DMS53 treated with DMSO at 0.1 percent for 48 hours (cell line): ENCODE measurements around the gene SPINT3.
"Not testable (repeated sequence)": the region's sequence is repeated elsewhere in the genome, so short reads cannot be mapped to it uniquely, and the experiment has no call there.

Experiments
- DNase-seq: peaks from one replicate; lab custom pipeline; 2025; ENCODE audit not compliant: unreplicated experiment; lab: John Stamatoyannopoulos, UW

The SPINT3 gene

GRCh38 chr20:45503403-45503802 is 12.0 kb downstream of the SPINT3 start:
- DNase-seq: no peak

DNA sequence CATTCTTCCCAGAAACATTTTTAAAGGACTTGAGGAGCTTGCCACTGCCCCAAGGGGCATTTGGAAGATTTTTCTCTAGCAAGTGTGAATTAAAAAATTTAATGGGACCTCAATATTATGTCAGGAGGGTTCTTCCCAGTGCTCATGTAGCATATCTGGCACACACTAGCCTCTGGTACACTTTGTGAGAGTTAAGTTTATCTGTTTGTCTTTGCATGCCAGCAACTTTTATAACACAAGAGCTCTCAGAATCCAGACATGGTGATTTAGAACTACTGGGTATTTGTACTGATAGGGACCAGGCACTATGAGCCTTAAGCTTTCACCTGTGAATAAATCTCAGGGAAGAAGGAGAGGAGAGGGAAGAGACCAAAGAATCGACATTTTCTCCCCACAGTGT is 12.9 kb downstream of the SPINT3 start:
- DNase-seq: no peak

DNA sequence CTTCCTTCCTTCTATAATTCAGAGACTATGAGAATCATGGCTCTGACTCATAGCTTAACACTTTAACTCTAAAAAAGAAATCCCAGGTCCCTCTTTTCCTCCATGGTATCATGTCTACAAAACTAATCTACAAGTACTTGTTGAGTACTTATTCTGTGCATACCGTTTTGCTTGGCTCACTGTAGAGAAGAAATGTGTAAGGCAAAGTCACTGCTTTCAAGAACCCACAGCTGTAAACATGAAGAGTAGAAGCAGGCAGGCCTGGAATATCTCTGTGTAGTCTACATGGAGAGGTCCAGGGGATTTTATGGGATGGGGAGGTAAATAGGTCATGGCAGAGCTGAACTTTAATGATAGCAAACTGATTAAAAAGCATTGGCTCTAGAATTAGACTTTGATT is 13.8 kb downstream of the SPINT3 start:
- DNase-seq: no peak

GRCh38 chr20:45500022-45500421 is 15.4 kb downstream of the SPINT3 start:
- no peak for DNase-seq

- DNase-seq: no peak
Observed at GRCh38 chr20:45497971-45498494, 17.4 kb downstream of the SPINT3 start.

- no peak for DNase-seq
Observed at GRCh38 chr20:45496166-45496565, 19.3 kb downstream of the SPINT3 start.

DNA sequence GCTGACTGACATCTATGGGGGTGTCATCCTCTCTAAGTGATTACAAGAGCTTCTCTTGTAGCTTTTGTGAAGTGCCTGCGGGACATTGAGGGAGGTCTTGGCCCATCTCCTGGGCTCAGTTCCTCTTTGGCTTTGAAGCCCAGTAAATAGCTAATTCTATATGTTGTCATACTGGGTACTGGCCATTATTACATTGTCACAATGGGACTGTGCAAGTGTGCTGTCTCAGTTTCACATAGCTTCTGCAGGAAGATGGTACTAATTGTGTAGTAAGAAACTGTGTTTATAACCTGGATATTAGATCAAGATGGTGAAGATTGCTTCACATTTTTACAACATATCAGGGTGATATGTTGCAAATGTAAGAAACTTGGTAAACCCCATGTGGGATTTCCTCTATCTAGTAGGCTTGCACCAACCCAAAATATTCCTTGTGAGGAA is 19.9 kb downstream of the SPINT3 start:
- no peak for DNase-seq

DNA sequence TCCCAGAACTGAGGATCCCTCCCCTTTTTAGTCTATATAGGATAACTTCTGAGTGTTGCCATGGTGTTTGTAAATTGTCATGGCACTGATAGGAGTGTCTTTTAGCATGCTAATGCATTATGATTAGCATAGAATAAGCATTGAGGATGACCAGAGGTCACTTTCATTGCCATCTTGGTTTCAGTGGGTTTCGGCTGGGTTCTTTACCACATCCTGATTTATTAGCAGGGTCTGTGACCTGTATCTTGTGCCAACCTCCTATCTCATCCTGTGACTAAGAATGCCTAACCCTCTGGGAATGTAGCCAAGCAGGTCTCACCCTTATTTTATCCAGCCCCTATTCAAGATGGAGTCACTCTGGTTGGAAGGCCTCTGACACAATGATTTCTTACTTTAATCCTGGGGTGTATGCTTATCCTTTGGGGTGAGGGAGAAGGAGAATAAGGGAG is 26.3 kb downstream of the SPINT3 start:
- DNase-seq: no peak

DNA sequence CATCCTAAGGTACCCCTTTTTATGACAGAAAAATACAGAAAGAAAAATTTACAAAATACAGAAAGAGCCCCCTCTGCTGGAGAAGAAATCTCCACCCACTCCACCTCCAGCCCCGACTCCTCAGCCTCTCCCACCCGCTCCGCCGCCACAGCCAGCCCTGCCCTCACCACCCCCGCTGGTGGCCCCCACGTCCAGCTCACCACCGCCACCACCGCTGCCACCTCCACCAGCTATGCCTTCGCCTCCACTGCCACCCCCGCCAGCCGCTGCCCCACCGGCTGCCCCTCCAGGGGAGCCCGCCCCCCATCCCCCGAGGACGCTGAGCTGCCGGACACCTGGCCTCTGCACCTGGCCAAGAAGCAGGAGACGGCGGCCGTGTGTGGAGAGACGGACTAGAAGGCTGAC is 28.2 kb downstream of the SPINT3 start:
- no peak for DNase-seq

- no peak for DNase-seq
Observed at GRCh38 chr20:45485388-45485787, 30.0 kb downstream of the SPINT3 start.

DNA sequence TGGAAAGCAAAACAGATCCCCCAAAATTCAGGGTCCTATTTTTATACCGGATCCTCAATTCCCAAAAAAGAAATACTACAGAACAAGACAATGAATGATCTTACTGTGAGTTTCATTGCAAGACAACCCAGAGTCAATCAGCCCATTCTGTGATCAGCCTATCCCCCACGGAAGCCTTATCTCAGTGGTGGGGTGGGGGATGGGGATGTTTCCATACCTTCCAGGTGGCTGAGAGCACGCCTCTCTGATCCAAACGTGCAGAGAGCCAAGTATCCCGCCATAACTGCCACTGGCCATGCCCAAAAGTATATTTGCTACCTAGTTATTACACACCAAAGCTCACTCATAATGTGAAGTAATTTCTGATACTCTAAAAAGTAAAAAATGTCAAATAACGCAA is 30.7 kb downstream of the SPINT3 start:
- DNase-seq: no peak

GRCh38 chr20:45479822-45480221 is 35.6 kb downstream of the SPINT3 start:
- DNase-seq: no peak

DNA sequence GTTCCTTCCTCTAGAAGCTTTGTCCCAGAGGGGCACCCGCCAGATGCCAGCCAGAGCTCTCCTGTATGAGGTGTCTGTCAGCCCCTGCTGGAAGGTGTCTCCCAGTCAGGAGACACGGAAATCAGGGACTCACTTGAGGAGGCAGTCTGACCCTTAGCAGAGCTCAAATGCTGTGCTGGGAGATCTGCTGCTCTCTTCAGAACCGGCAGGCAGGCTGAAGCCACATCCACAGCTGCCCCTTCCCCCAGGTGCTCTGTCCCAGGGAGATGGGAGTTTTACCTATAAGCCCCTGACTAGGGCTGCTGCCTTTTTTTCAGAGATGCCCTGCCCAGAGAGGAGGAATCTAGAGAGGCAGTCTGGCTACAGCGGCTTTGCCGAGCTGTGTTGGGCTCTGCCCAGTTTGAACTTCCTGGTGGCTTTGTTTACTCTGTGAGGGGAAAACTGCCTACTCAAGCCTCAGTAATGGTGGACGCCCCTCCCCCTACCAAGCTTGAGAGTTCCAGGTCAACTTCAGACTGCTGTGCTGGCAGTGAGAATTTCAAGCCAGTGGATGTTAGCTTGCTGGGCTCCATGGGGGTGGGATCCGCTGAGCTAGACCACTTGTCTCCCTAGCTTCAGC is 37.8 kb downstream of the SPINT3 start:
- not testable (repeated sequence) for DNase-seq

- not testable (repeated sequence) for DNase-seq
Observed at GRCh38 chr20:45472286-45472685, 43.1 kb downstream of the SPINT3 start.

DNA sequence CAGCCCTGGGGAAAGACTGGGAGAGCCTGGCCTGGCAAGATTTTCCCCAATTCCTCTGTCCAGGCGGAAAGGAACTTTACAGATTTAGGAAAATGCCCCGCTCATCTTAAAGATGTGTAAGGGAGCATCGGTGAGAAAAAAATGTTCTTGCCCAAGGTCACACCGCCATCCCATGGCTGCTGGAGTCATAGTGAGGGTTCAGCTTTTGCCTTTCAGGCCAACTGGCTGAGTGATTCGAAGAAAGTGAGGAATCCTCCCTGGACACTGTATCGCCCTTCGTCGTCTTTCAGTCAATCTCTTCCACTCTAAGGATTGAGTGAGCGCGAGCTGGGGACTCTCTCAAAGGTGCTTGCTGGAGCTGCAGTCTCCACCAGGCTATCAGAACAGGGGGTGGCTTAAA is 44.5 kb downstream of the SPINT3 start:
- no peak for DNase-seq

GRCh38 chr20:45470262-45470931 is 45.0 kb downstream of the SPINT3 start:
- peak; percentile 62 for DNase-seq

GRCh38 chr20:45469336-45470261 is 45.8 kb downstream of the SPINT3 start, which contains the start of gene WFDC2:
WFDC2 (plus strand) TSS chr20:45469753; CDS start chr20:45469782, 29 bp downstream.
- peak; percentile 17 for DNase-seq

DNA sequence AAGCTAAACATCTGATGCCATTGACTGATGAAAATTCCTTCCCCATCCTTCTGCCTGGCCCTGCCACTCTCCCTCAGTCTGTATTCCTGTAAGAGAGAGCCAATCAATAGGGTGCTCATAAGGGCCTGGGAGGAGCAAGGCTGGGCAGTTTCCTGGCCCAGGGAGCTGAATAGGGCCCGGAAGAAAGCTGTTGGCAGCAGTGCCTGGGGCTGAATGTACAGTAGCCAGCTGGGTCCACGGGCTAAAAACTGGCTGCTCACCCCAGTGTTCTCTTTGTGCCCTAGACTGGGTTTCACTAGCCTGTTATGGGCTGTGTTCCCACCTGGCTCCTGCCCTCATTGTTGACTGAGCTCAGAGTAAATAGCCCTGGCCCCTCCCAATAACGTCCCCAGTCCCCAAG is 47.6 kb downstream of the SPINT3 start:
- DNase-seq: peak; percentile 53

GRCh38 chr20:45467172-45467571 is 48.2 kb downstream of the SPINT3 start:
- no peak for DNase-seq

GRCh38 chr20:45465491-45466266 is 49.7 kb downstream of the SPINT3 start:
- DNase-seq: no peak

GRCh38 chr20:45463709-45464108 is 51.7 kb downstream of the SPINT3 start:
- DNase-seq: no peak
